IMR-90 (cell line): ENCODE data around the gene IGFBPL1. TPM values are rescaled to one million over a fixed set of nuclear protein-coding genes. Genes with fewer than 3 reads are reported as not detected.

Experiments used
- ATAC-seq: fragments of 200-7000 bp; cut with Tn5 transposase; 2 replicates; pipeline ENCODE4 v1.9.1; 2020; ENCODE audit warnings: low read depth, mild to moderate bottlenecking, moderate library complexity
- BruUV-seq: library from RNA; stranded (reverse); fragments of 400-500 nt; replicated peaks from 2 replicates; lab custom pipeline; 2021; lab: Mats Ljungman, UMichigan
- CTCF ChIA-PET: fragments of 300-600 bp; formaldehyde crosslinking; extraction: SDS; loops from one replicate; lab custom pipeline; 2021; ENCODE audit warnings: antibody characterized with exemption; lab: Yijun Ruan, JAX
- POLR2A ChIA-PET: fragments of 300-600 bp; sonication (Branson Sonifier 250); formaldehyde crosslinking; loops from one replicate; lab custom pipeline; 2022; ENCODE audit warnings: antibody characterized with exemption; ENCODE audit not compliant: unreplicated experiment; lab: Charles Lee
- DNase-seq: peaks from one replicate; pipeline ENCODE4 v3.0.0; 2013
- H2AFZ ChIP-seq: replicated peaks from 2 replicates; pipeline ENCODE3; 2013; ENCODE audit warnings: low read length, mild to moderate bottlenecking; ENCODE audit not compliant: poor library complexity
- H2AK5ac ChIP-seq: 2 replicates; pipeline ENCODE4 v1.6.1; 2013; ENCODE audit warnings: low read depth, low read length, inconsistent platforms
- H2AK9ac ChIP-seq: replicated peaks from 2 replicates; pipeline ENCODE3; 2013; ENCODE audit warnings: mild to moderate bottlenecking, low read depth, low read length, moderate library complexity; ENCODE audit not compliant: poor library complexity
- H2BK120ac ChIP-seq: 2 replicates; pipeline ENCODE4 v1.6.1; 2013; ENCODE audit warnings: low read depth, low read length, inconsistent platforms
- H2BK15ac ChIP-seq: 3 replicates; pipeline ENCODE4 v1.6.1; 2013; ENCODE audit warnings: low read depth, low read length, inconsistent platforms
- H2BK20ac ChIP-seq: 2 replicates; pipeline ENCODE4 v1.6.1; 2013; ENCODE audit warnings: low read depth, mild to moderate bottlenecking, inconsistent platforms, low read length, moderate library complexity
- H2BK5ac ChIP-seq: 2 replicates; pipeline ENCODE4 v1.6.1; 2013; ENCODE audit warnings: mild to moderate bottlenecking, low read depth, low read length, inconsistent platforms; ENCODE audit not compliant: poor library complexity, severe bottlenecking
- H3K14ac ChIP-seq: replicated peaks from 2 replicates; pipeline ENCODE4 v1.6.1; 2013; ENCODE audit warnings: low read depth, low read length, inconsistent platforms
- H3K18ac ChIP-seq: 2 replicates; pipeline ENCODE4 v1.6.1; 2013; ENCODE audit warnings: low read depth, low read length, control low read depth
- H3K23ac ChIP-seq: 2 replicates; pipeline ENCODE4 v1.6.1; 2013; ENCODE audit warnings: low read depth, low read length, inconsistent platforms
- H3K27ac ChIP-seq: 2 replicates; pipeline ENCODE4 v1.5.1; 2013; ENCODE audit warnings: mild to moderate bottlenecking, control low read depth, low read length; ENCODE audit not compliant: insufficient read depth
- H3K27me3 ChIP-seq: 2 replicates; pipeline ENCODE4 v1.6.1; 2013; ENCODE audit warnings: low read length; ENCODE audit not compliant: control insufficient read depth, insufficient read depth
- H3K36me3 ChIP-seq: 2 replicates; pipeline ENCODE4 v1.6.1; 2013; ENCODE audit warnings: low read length, mixed read lengths; ENCODE audit not compliant: control insufficient read depth, insufficient read depth
- H3K4ac ChIP-seq: 2 replicates; pipeline ENCODE4 v1.6.1; 2013; ENCODE audit warnings: low read depth, low read length, inconsistent platforms
- H3K4me1 ChIP-seq: 2 replicates; pipeline ENCODE4 v1.6.1; 2013; ENCODE audit warnings: low read length, mixed read lengths; ENCODE audit not compliant: control insufficient read depth, insufficient read depth
- H3K4me2 ChIP-seq: 2 replicates; pipeline ENCODE4 v1.6.1; 2013; ENCODE audit warnings: low read depth, mild to moderate bottlenecking, control low read depth, low read length, moderate library complexity
- H3K4me3 ChIP-seq: 2 replicates; pipeline ENCODE4 v1.5.1; 2013; ENCODE audit warnings: low read depth, mild to moderate bottlenecking, control low read depth, low read length, moderate library complexity; ENCODE audit not compliant: insufficient read depth
- H3K56ac ChIP-seq: 2 replicates; pipeline ENCODE4 v1.6.1; 2013; ENCODE audit warnings: low read length, inconsistent platforms; ENCODE audit not compliant: insufficient read depth; ENCODE audit errors: extremely low read depth
- H3K79me1 ChIP-seq, 2 experiments: 2 replicates each; pipeline ENCODE4 v1.6.1; 2013; ENCODE audit warnings: low read length in 2 of 2, inconsistent platforms in 1 of 2, low read depth in 1 of 2
- H3K9ac ChIP-seq: 2 replicates; pipeline ENCODE4 v1.6.1; 2013; ENCODE audit warnings: low read depth, low read length, control low read depth
- H3K9me1 ChIP-seq: 2 replicates; pipeline ENCODE4 v1.6.1; 2013; ENCODE audit warnings: low read length, inconsistent platforms; ENCODE audit not compliant: insufficient read depth
- H3K9me3 ChIP-seq: 2 replicates; pipeline ENCODE4 v1.6.1; 2013; ENCODE audit warnings: low read length; ENCODE audit not compliant: control insufficient read depth, insufficient read depth
- H4K20me1 ChIP-seq: 2 replicates; pipeline ENCODE4 v1.6.1; 2013; ENCODE audit warnings: low read length, inconsistent platforms; ENCODE audit not compliant: insufficient read depth
- H4K5ac ChIP-seq: 2 replicates; pipeline ENCODE4 v1.6.1; 2013; ENCODE audit warnings: mild to moderate bottlenecking, low read depth, low read length, control low read depth
- H4K8ac ChIP-seq, 2 experiments: 2 replicates each; pipeline ENCODE4 v1.6.1; 2013; ENCODE audit warnings: low read depth in 2 of 2, low read length in 2 of 2, control low read depth in 1 of 2, inconsistent platforms in 1 of 2
- H4K91ac ChIP-seq: 2 replicates; pipeline ENCODE4 v1.6.1; 2013; ENCODE audit warnings: low read depth, low read length, inconsistent platforms; ENCODE audit not compliant: insufficient read depth
- MAFK ChIP-seq: IDR thresholded peaks from 2 replicates; pipeline ENCODE4 v1.6.1; 2012; ENCODE audit warnings: low read depth, low read length, improper control_type of control experiment
- MXI1 ChIP-seq: IDR thresholded peaks from 2 replicates; pipeline ENCODE4 v1.6.1; 2012; ENCODE audit warnings: low read depth, mild to moderate bottlenecking, low read length, moderate library complexity, borderline replicate concordance
- WGBS, 2 experiments: methylation state at CpG; one replicate each; pipeline versions ENCODE4 v1.1.5 to v1.1.7; 2013; ENCODE audit warnings: missing lambda C conversion rate in 2 of 2; ENCODE audit not compliant: insufficient read length in 1 of 2; ENCODE audit errors: extremely low coverage in 2 of 2; 5-methylcytosine and 5-hydroxymethylcytosine counted together
- dilution Hi-C: fragments of 300-500 bp; cut with HindIII; formaldehyde crosslinking; loops from one replicate; pipeline ENCODE4 v1.14.3; 2018; ENCODE audit warnings: low sequenced_read_pairs; ENCODE audit not compliant: unreplicated experiment
- in situ Hi-C: fragments of 300-500 bp; cut with MboI; formaldehyde crosslinking; loops from 3 replicates; pipeline ENCODE4 v1.14.3; 2019; ENCODE audit warnings: low sequenced_read_pairs, inconsistent platforms, mixed read lengths
- intact Hi-C: fragments of 100-400 bp; cut with micrococcal nuclease; formaldehyde crosslinking; loops from 2 replicates; pipeline ENCODE4 v1.10.0; 2022
- polyA plus RNA-seq, 3 experiments: library from polyadenylated mRNA; depleted of rRNA; stranded (reverse); fragments of >200 nt; gene quantifications; 2 replicates each; pipeline ENCODE4 v1.2.3, GENCODE V29; 2012; ENCODE audit warnings: low replicate concordance in 1 of 3
- total RNA-seq: library from RNA; depleted of rRNA; stranded (reverse); fragments of >200 nt; gene quantifications from 2 replicates; pipeline ENCODE4 v1.2.3, GENCODE V29; 2012

Gene IGFBPL1
- total and polyA plus RNA-seq, 2 of the 4 experiments (the other 2 are of a cell fraction): not detected

DNA sequence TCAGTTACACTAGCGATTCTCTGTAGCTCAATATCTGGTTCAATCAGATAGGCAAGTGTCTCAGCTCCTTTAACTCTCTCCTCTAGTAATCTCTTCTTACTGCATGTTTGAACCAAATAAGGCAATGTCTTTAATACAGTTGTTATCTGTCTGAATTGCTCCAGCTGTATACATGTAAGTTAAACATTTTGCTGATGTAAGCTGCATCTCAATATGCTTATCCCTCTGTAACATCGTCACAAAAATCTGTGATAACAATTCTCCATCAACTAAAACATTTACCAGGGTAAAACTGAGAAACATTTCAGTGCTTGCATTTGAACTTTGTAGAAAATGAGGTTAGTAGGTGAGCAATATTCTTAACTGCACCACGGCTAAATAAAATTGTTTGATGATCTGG lies 29.6 kb upstream of the IGFBPL1 start:
- no peak overlapping the region for H2BK120ac ChIP-seq
- H3K27ac ChIP-seq: no peak overlapping the region
- no peak overlapping the region for H3K56ac ChIP-seq
- H3K9me3 ChIP-seq: no peaks in the 10 kb centered on the region
- CTCF ChIA-PET: no interaction called here
- BruUV-seq: no TSS peak
- intact Hi-C loops: no loop called here
- H2BK20ac ChIP-seq: no peak overlapping the region
- POLR2A ChIA-PET: no interaction called here
- H4K20me1 ChIP-seq: no peaks in the 10 kb centered on the region
- WGBS, 2 experiments: 80% methylated on average over 1 of the region's 3 CpGs; no CpG with 5 or more reads in 1 of the 2 experiments
- H3K9ac ChIP-seq: no peak overlapping the region
- ATAC-seq: no peak
- in situ Hi-C loops: loop anchor here (10.0 kb wide), 1 partner anchor 51 kb away; no protein-coding TSS in a partner anchor
- no peak overlapping the region for H3K4ac ChIP-seq
- no peak overlapping the region for H4K91ac ChIP-seq
- no peak overlapping the region for H3K4me3 ChIP-seq
- H3K27me3 ChIP-seq: peaks cover 7% of the 10 kb centered on the region
- H3K9me1 ChIP-seq: no peaks in the 10 kb centered on the region
- TF ChIP-seq MAFK (peak; percentile 38; the same call in 1 of the 2 replicates), MXI1 (no peak)
- dilution Hi-C loops: no loop called here
- no peak overlapping the region for H3K4me2 ChIP-seq
- no peak for DNase-seq
- no peak overlapping the region for H2BK5ac ChIP-seq
- no peak overlapping the region for H2AK9ac ChIP-seq
- H3K36me3 ChIP-seq: no peaks in the 10 kb centered on the region
- H2AK5ac ChIP-seq: no peak overlapping the region
- no peaks in the 10 kb centered on the region for H3K79me1 ChIP-seq
- H3K4me1 ChIP-seq: no peaks in the 10 kb centered on the region
- H3K23ac ChIP-seq: no peak overlapping the region
- H4K8ac ChIP-seq: no peak overlapping the region
- no peak overlapping the region for H2BK15ac ChIP-seq
- H4K5ac ChIP-seq: no peak overlapping the region
- no peak overlapping the region for H3K14ac ChIP-seq
- no peak overlapping the region for H2AFZ ChIP-seq
- no peak overlapping the region for H3K18ac ChIP-seq
